Lower leg skin (tissue), 3 donors: ENCODE results near the gene LOXHD1.

Experiments used
- CTCF ChIP-seq, 3 donors: fragments of 450-650 bp; IDR thresholded peaks; one replicate each; pipeline ENCODE4 v1.5.1; 2016; ENCODE audit warnings: antibody characterized with exemption in 3 of 3, mild to moderate bottlenecking in 3 of 3, moderate library complexity in 2 of 3
- POLR2A ChIP-seq, 2 donors: fragments of 450-650 bp; IDR thresholded peaks; one replicate each; pipeline ENCODE4 v1.6.1; 2016 to 2017; ENCODE audit warnings: antibody characterized with exemption in 2 of 2, mild to moderate bottlenecking in 1 of 2, moderate library complexity in 1 of 2

GRCh38 chr18:46688853-46689525 lies 32.0 kb upstream of the LOXHD1 start:
- TF ChIP-seq CTCF (IDR thresholded peaks at IDR 0.05) (no peak), POLR2A (IDR thresholded peaks at IDR 0.05) (no peak)
